ENCODE measurements around the gene RNF11.

RNF11 gene

GRCh38 chr1:51314974-51315373 is 78.9 kb downstream of the RNF11 start:
- no peak for DNase-seq (ENCODE audit: low read depth)

- DNase-seq (ENCODE audit: low read depth): no peak
Observed at GRCh38 chr1:51316113-51316845, 80.2 kb downstream of the RNF11 start.

- no peak for DNase-seq (ENCODE audit: low read depth)
Observed at GRCh38 chr1:51316846-51317120, 80.7 kb downstream of the RNF11 start.

DNA sequence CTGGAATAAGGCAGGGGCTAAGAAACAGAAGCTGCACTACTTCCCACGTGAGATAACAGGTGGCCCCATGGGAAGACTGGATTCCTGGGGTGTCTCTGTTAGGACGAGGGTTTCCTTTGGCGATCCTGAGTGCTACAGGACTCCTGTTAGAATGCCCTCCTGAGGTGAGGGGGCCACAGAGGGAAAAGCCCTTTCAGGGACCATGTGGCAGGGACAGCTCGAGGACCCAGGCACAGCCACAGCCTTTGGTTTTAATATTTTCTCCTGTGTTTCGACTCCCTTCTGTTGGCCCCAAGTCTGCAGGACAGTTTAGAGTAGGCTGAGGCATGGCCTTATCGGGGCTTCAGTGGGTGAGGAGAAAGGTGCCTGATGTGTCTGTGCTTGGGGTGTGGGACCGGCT is 81.7 kb downstream of the RNF11 start:
- DNase-seq (ENCODE audit: low read depth): no peak

DNA sequence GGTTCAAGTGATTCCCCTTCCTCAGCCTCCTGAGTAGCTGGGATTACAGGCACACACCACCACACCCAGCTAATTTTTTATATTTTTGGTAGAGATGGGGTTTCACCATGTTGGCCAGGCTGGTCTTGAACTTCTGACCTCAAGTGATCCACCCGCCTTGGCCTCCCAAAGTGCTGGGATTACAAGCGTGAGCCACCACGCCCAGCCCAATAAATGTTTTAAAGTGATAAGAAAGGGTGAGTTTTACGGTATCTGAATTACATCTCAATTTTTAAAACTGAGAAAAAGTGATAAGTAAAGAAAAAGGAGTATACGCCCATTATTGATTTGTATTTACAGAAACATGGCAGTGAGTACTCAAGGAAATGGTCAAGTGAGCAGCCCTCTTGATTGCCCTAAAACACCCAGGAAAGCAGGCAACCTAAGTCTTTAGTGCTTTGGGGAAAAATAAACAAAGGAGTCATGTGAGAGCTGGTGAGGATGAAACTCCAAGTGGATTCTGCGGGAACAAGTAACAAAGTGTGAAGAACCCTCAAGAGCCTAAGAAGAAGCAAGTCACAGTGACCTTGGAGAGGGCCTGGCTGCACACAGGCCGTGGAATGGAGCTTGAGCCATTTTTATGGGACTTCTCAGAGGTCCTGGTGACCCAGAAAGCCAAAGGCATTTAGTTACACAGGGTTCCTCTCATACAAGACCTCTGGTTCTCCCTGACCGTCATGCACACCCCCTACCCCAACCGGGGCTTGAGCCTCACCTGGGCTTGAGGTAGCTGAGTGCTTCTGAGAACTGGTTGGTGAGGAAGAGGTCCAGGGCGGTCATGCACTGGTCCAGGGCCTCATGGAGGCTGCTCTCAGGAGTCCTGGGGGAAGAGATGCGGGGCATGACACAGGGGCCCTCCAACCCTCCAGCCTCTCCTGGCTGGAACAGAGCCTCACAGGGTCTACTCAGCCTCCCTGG is 85.2 kb downstream of the RNF11 start:
- DNase-seq (ENCODE audit: low read depth): no peak

DNA sequence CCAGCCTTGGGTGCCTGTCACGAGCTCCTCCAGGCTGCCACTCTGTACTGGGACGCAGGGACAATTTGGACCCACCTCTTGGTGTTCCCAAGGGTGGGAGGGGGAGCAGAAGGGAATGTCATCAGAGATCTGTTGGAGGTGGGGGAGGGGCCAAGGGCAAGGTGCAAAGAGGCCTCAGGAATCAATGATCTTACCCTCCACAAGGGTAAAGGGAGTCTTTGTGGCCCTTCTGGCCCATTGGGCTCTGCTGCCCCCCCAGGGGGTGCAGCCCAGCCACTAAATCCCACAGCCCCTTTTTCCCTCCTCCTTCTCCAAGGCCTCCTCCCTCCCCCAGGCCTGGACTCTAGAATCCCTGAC is 85.8 kb downstream of the RNF11 start:
- no peak for DNase-seq (ENCODE audit: low read depth)

GRCh38 chr1:51322417-51323101 is 86.5 kb downstream of the RNF11 start:
- DNase-seq (ENCODE audit: low read depth): no peak

All from iris pigment epithelial cell (primary cell).